Peyer's patch (tissue), 4 donors: ENCODE data around the gene KCNC2.

Source experiments
- POLR2A ChIP-seq, 2 donors: fragments of 450-650 bp; IDR thresholded peaks; one replicate each; pipeline ENCODE4 v1.5.1; 2017; ENCODE audit warnings: antibody characterized with exemption in 2 of 2, mild to moderate bottlenecking in 2 of 2, moderate library complexity in 2 of 2
- TF ChIP-seq, protein P1 (sequence below), 6 experiments: fragments of 450-650 bp in 4 of 6; fragments of 200-600 bp in 2 of 6; sonication (generic) in 1 of 6; IDR thresholded peaks; one replicate each; pipeline ENCODE4 v1.5.1; 2017 to 2019; ENCODE audit warnings: antibody characterized with exemption in 6 of 6, mild to moderate bottlenecking in 3 of 6, moderate library complexity in 1 of 6

DNA sequence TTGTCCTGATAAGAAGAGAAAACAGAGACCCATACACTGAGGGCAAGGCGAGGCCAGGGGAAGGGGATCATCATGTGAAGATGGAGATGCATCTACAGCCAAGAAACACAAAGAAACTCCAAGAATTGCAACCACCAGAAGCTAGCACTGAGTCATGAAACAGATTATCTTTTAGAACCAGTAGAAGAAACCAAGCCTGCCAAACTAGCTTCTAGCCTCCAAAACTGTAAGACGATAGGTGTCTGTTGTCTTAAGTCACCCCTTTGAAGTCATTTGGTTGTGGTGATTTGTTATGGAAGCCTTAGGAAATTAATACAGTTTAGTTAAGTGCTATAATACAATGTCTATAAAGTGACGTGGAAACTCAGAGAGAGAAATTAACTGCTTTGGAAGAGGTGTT is 15.4 kb downstream of the KCNC2 start:
- TF ChIP-seq, protein P1, sequence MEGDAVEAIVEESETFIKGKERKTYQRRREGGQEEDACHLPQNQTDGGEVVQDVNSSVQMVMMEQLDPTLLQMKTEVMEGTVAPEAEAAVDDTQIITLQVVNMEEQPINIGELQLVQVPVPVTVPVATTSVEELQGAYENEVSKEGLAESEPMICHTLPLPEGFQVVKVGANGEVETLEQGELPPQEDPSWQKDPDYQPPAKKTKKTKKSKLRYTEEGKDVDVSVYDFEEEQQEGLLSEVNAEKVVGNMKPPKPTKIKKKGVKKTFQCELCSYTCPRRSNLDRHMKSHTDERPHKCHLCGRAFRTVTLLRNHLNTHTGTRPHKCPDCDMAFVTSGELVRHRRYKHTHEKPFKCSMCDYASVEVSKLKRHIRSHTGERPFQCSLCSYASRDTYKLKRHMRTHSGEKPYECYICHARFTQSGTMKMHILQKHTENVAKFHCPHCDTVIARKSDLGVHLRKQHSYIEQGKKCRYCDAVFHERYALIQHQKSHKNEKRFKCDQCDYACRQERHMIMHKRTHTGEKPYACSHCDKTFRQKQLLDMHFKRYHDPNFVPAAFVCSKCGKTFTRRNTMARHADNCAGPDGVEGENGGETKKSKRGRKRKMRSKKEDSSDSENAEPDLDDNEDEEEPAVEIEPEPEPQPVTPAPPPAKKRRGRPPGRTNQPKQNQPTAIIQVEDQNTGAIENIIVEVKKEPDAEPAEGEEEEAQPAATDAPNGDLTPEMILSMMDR (IDR thresholded peaks at IDR 0.05) = no peak
- TF ChIP-seq POLR2A (IDR thresholded peaks at IDR 0.05) = no peak
